IMR-90 (cell line): ENCODE results near the gene MND1. TPM values are rescaled to one million over a fixed set of nuclear protein-coding genes. Genes with fewer than 3 reads are reported as not detected.
A peak's percentile ranks its signal among the peaks of the same experiment; 100 is the strongest.

Experiments
- ATAC-seq: fragments of 200-7000 bp; cut with Tn5 transposase; 2 replicates; pipeline ENCODE4 v1.9.1; 2020; ENCODE audit warnings: low read depth, mild to moderate bottlenecking, moderate library complexity
- BruUV-seq: library from RNA; stranded (reverse); fragments of 400-500 nt; replicated peaks from 2 replicates; lab custom pipeline; 2021; lab: Mats Ljungman, UMichigan
- CTCF ChIA-PET: fragments of 300-600 bp; formaldehyde crosslinking; extraction: SDS; loops from one replicate; lab custom pipeline; 2021; ENCODE audit warnings: antibody characterized with exemption; lab: Yijun Ruan, JAX
- POLR2A ChIA-PET: fragments of 300-600 bp; sonication (Branson Sonifier 250); formaldehyde crosslinking; loops from one replicate; lab custom pipeline; 2022; ENCODE audit warnings: antibody characterized with exemption; ENCODE audit not compliant: unreplicated experiment; lab: Charles Lee
- DNase-seq: peaks from one replicate; pipeline ENCODE4 v3.0.0; 2013
- H2AFZ ChIP-seq: replicated peaks from 2 replicates; pipeline ENCODE3; 2013; ENCODE audit warnings: low read length, mild to moderate bottlenecking; ENCODE audit not compliant: poor library complexity
- H2AK5ac ChIP-seq: 2 replicates; pipeline ENCODE4 v1.6.1; 2013; ENCODE audit warnings: low read depth, low read length, inconsistent platforms
- H2AK9ac ChIP-seq: replicated peaks from 2 replicates; pipeline ENCODE3; 2013; ENCODE audit warnings: mild to moderate bottlenecking, low read depth, low read length, moderate library complexity; ENCODE audit not compliant: poor library complexity
- H2BK120ac ChIP-seq: 2 replicates; pipeline ENCODE4 v1.6.1; 2013; ENCODE audit warnings: low read depth, low read length, inconsistent platforms
- H2BK15ac ChIP-seq: 3 replicates; pipeline ENCODE4 v1.6.1; 2013; ENCODE audit warnings: low read depth, low read length, inconsistent platforms
- H2BK20ac ChIP-seq: 2 replicates; pipeline ENCODE4 v1.6.1; 2013; ENCODE audit warnings: low read depth, mild to moderate bottlenecking, inconsistent platforms, low read length, moderate library complexity
- H2BK5ac ChIP-seq: 2 replicates; pipeline ENCODE4 v1.6.1; 2013; ENCODE audit warnings: mild to moderate bottlenecking, low read depth, low read length, inconsistent platforms; ENCODE audit not compliant: poor library complexity, severe bottlenecking
- H3K14ac ChIP-seq: replicated peaks from 2 replicates; pipeline ENCODE4 v1.6.1; 2013; ENCODE audit warnings: low read depth, low read length, inconsistent platforms
- H3K18ac ChIP-seq: 2 replicates; pipeline ENCODE4 v1.6.1; 2013; ENCODE audit warnings: low read depth, low read length, control low read depth
- H3K23ac ChIP-seq: 2 replicates; pipeline ENCODE4 v1.6.1; 2013; ENCODE audit warnings: low read depth, low read length, inconsistent platforms
- H3K27ac ChIP-seq: 2 replicates; pipeline ENCODE4 v1.5.1; 2013; ENCODE audit warnings: mild to moderate bottlenecking, control low read depth, low read length; ENCODE audit not compliant: insufficient read depth
- H3K27me3 ChIP-seq: 2 replicates; pipeline ENCODE4 v1.6.1; 2013; ENCODE audit warnings: low read length; ENCODE audit not compliant: control insufficient read depth, insufficient read depth
- H3K36me3 ChIP-seq: 2 replicates; pipeline ENCODE4 v1.6.1; 2013; ENCODE audit warnings: low read length, mixed read lengths; ENCODE audit not compliant: control insufficient read depth, insufficient read depth
- H3K4ac ChIP-seq: 2 replicates; pipeline ENCODE4 v1.6.1; 2013; ENCODE audit warnings: low read depth, low read length, inconsistent platforms
- H3K4me1 ChIP-seq: 2 replicates; pipeline ENCODE4 v1.6.1; 2013; ENCODE audit warnings: low read length, mixed read lengths; ENCODE audit not compliant: control insufficient read depth, insufficient read depth
- H3K4me2 ChIP-seq: 2 replicates; pipeline ENCODE4 v1.6.1; 2013; ENCODE audit warnings: low read depth, mild to moderate bottlenecking, control low read depth, low read length, moderate library complexity
- H3K4me3 ChIP-seq: 2 replicates; pipeline ENCODE4 v1.5.1; 2013; ENCODE audit warnings: low read depth, mild to moderate bottlenecking, control low read depth, low read length, moderate library complexity; ENCODE audit not compliant: insufficient read depth
- H3K56ac ChIP-seq: 2 replicates; pipeline ENCODE4 v1.6.1; 2013; ENCODE audit warnings: low read length, inconsistent platforms; ENCODE audit not compliant: insufficient read depth; ENCODE audit errors: extremely low read depth
- H3K79me1 ChIP-seq, 2 experiments: 2 replicates each; pipeline ENCODE4 v1.6.1; 2013; ENCODE audit warnings: low read length in 2 of 2, inconsistent platforms in 1 of 2, low read depth in 1 of 2
- H3K9ac ChIP-seq: 2 replicates; pipeline ENCODE4 v1.6.1; 2013; ENCODE audit warnings: low read depth, low read length, control low read depth
- H3K9me1 ChIP-seq: 2 replicates; pipeline ENCODE4 v1.6.1; 2013; ENCODE audit warnings: low read length, inconsistent platforms; ENCODE audit not compliant: insufficient read depth
- H3K9me3 ChIP-seq: 2 replicates; pipeline ENCODE4 v1.6.1; 2013; ENCODE audit warnings: low read length; ENCODE audit not compliant: control insufficient read depth, insufficient read depth
- H4K20me1 ChIP-seq: 2 replicates; pipeline ENCODE4 v1.6.1; 2013; ENCODE audit warnings: low read length, inconsistent platforms; ENCODE audit not compliant: insufficient read depth
- H4K5ac ChIP-seq: 2 replicates; pipeline ENCODE4 v1.6.1; 2013; ENCODE audit warnings: mild to moderate bottlenecking, low read depth, low read length, control low read depth
- H4K8ac ChIP-seq, 2 experiments: 2 replicates each; pipeline ENCODE4 v1.6.1; 2013; ENCODE audit warnings: low read depth in 2 of 2, low read length in 2 of 2, control low read depth in 1 of 2, inconsistent platforms in 1 of 2
- H4K91ac ChIP-seq: 2 replicates; pipeline ENCODE4 v1.6.1; 2013; ENCODE audit warnings: low read depth, low read length, inconsistent platforms; ENCODE audit not compliant: insufficient read depth
- CEBPB ChIP-seq: IDR thresholded peaks from 2 replicates; pipeline ENCODE4 v1.6.1; 2012; ENCODE audit warnings: low read depth, low read length, improper control_type of control experiment
- FOS ChIP-seq: fragments of 150-350 bp; IDR thresholded peaks from 2 replicates; pipeline ENCODE4 v1.6.1; 2016; ENCODE audit warnings: low read depth, low read length
- SMC3 ChIP-seq: fragments of 150-350 bp; IDR thresholded peaks from 2 replicates; pipeline ENCODE4 v1.6.1; 2016; ENCODE audit warnings: low read depth, mild to moderate bottlenecking, antibody characterized with exemption, low read length, moderate library complexity
- WGBS, 2 experiments: methylation state at CpG; one replicate each; pipeline versions ENCODE4 v1.1.5 to v1.1.7; 2013; ENCODE audit warnings: missing lambda C conversion rate in 2 of 2; ENCODE audit not compliant: insufficient read length in 1 of 2; ENCODE audit errors: extremely low coverage in 2 of 2; 5-methylcytosine and 5-hydroxymethylcytosine counted together
- dilution Hi-C: fragments of 300-500 bp; cut with HindIII; formaldehyde crosslinking; loops from one replicate; pipeline ENCODE4 v1.14.3; 2018; ENCODE audit warnings: low sequenced_read_pairs; ENCODE audit not compliant: unreplicated experiment
- in situ Hi-C: fragments of 300-500 bp; cut with MboI; formaldehyde crosslinking; loops from 3 replicates; pipeline ENCODE4 v1.14.3; 2019; ENCODE audit warnings: low sequenced_read_pairs, inconsistent platforms, mixed read lengths
- intact Hi-C: fragments of 100-400 bp; cut with micrococcal nuclease; formaldehyde crosslinking; loops from 2 replicates; pipeline ENCODE4 v1.10.0; 2022
- polyA plus RNA-seq, 3 experiments: library from polyadenylated mRNA; depleted of rRNA; stranded (reverse); fragments of >200 nt; gene quantifications; 2 replicates each; pipeline ENCODE4 v1.2.3, GENCODE V29; 2012; ENCODE audit warnings: low replicate concordance in 1 of 3
- total RNA-seq: library from RNA; depleted of rRNA; stranded (reverse); fragments of >200 nt; gene quantifications from 2 replicates; pipeline ENCODE4 v1.2.3, GENCODE V29; 2012

Gene MND1
- total and polyA plus RNA-seq, 2 of the 4 experiments (the other 2 are of a cell fraction), result 0.36 to 3.5 TPM

GRCh38 chr4:153447175-153447905 is 102.9 kb downstream of the MND1 start:
- Histone ChIP-seq H3K4me3 (no peak overlapping the region), H3K4ac (0 out of 2 replicates have a peak overlapping the region, but pooled peaks have one; percentile 10), H3K23ac (no peak overlapping the region), H4K5ac (0 out of 2 replicates have a peak overlapping the region, but pooled peaks have one; percentile 20), H3K9ac (no peak overlapping the region), H3K14ac (no peak overlapping the region), H2BK120ac (no peak overlapping the region), H2BK20ac (no peak overlapping the region), H3K9me1 (peaks cover 2% of the 10 kb centered on the region; the same call in 1 of the 2 replicates), H3K27ac (no peak overlapping the region), H2AK5ac (no peak overlapping the region), H2BK15ac (0 out of 3 replicates have a peak overlapping the region, but pooled peaks have one; percentile 30), H3K4me1 (peaks cover 5% of the 10 kb centered on the region), H4K91ac (no peak overlapping the region), H3K4me2 (peak overlapping the region; percentile 95), H2BK5ac (peak overlapping the region; percentile 68), H4K8ac (no peak overlapping the region), H4K20me1 (no peaks in the 10 kb centered on the region), H2AK9ac (no peak overlapping the region), H2AFZ (no peak overlapping the region), H3K56ac (no peak overlapping the region), H3K9me3 (no peaks in the 10 kb centered on the region), H3K79me1 (no peaks in the 10 kb centered on the region), H3K36me3 (no peaks in the 10 kb centered on the region), H3K27me3 (no peaks in the 10 kb centered on the region), H3K18ac (peak overlapping the region; percentile 40; the same call in 1 of the 2 replicates)
- intact Hi-C loops (loop anchor here (2.0 to 5.0 kb wide), 2 partner anchors 17 to 100 kb away; no protein-coding TSS in a partner anchor), dilution Hi-C loops (no loop called here), in situ Hi-C loops (no loop called here)
- ATAC-seq, result peak; percentile 88
- no CpG with 5 or more reads among the region's 5 CpGs for WGBS, 2 experiments
- CTCF ChIA-PET, result interaction anchor here (1.0 to 1.4 kb wide), 3 partner anchors 18 to 127 kb away, joined by 3 to 5 read pairs (median 5); no protein-coding TSS in a partner anchor
- peak; percentile 83 for DNase-seq
- TF ChIP-seq SMC3 (no peak), CEBPB (peak; percentile 87), FOS (0 out of 2 replicates have a peak, but pooled peaks have one; percentile 19)
- POLR2A ChIA-PET, result interaction anchor here (0.6 kb wide), 1 partner anchor 26 kb away, joined by 3 read pairs; no protein-coding TSS in a partner anchor
- no TSS peak for BruUV-seq
